NCI-H1694 treated with DMSO at 0.1 percent for 48 hours (cell line): Measurements from ENCODE around the gene FRMD5.
"Not testable (repeated sequence)": the region's sequence is repeated elsewhere in the genome, so short reads cannot be mapped to it uniquely, and the experiment has no call there.

Experiments
- DNase-seq: peaks from one replicate; lab custom pipeline; 2025; lab: John Stamatoyannopoulos, UW

FRMD5 gene

DNA sequence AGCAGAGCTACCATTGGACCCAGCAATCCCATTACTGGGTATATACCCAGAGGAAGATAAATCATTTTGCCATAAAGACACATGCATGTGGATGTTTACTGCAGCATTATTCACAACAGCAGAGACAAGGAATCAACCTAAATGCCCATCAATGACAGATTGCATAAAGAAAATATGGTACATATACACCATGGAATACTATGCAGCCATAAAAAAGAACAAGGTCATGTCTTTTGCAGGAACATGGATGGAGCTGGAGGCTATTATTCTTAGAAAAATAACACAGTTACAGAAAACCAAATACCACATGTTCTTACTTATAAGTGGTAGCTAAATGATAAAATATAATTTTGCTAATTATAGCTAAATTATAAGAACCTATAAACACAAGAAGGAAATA is 162.3 kb downstream of the FRMD5 start:
- not testable (repeated sequence) for DNase-seq

DNA sequence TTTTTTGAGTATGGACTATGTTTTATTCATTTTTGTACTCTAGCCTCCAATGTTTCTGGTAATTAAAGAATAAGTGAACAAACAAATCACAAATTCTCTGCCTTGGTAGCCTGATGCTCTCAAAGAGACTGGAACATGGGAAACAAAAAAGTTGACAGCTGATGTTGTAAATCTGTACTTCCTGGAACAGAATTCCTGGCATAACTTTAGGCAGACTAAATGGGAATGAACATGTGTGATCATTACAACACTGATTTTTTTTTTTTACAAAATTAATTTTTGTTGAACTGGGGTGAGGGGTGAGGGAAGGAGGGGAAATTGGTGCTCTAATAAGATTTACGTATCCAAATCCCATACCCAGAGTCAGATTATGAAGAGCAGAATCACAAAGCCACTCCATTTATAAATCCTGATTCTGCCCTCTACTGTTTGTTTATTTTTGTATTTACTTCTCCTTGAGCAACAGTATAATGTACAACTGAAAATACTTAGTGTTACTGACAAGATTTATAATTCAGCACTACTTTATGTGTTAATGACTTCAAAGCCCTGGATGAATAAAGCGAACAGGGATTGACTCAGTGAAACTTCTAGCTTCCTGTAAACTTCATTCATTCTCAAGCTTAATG is 165.0 kb downstream of the FRMD5 start:
- no peak for DNase-seq

DNA sequence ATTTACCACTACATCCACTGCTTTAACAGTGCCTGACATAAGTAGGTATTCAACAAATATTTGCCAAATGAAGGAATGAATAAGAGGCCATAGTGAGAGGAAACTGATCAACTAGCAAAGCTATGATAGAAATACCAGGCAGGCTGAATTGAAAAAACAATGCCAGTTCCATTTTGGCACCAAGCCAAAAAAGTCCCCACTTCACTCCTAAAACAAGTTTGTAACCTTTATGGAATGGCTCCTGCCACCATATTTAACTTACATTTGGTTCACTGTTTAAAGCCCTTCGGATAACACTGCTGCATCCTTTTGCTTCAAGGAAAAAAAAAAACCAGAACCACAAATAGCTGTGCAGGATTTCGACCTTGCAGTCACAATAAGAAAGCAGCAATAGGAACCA is 166.1 kb downstream of the FRMD5 start:
- no peak for DNase-seq

DNA sequence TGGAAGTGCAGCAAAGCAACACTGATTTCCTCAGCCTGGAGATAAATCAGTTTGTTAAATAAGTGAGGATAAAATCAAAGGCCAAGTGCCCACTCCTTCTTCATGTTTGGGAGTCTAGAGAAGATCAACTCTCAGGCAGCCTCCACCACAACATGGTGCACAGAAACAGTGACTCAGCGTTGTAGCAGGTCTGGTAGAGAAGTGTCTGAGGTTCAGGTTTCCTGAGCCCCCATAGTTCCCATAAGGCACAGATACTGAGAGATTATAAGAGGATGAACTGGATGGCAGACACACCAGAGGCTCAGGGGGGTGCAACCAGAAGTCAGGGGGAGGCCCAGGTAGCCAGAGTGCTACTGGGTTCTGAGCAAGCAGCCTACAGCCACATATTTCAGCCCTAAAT is 166.7 kb downstream of the FRMD5 start:
- DNase-seq, result no peak

DNA sequence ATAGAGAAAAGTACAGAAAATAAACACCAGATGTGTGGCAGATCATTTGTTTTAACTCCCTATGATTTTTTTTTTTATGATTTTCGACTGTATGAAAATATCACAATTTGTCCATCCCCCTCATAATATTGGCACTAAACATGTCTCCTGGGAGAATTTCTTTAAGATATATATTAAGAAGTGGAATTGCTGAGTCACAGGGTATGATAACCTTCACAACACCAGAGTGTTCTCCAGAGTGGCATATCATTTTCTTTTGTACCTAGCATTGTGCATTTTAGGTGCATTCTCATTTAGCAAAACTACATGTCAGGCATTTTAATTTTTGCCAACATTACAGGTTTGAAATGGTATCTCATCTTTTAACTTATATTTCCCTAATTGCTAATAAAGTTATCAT is 170.9 kb downstream of the FRMD5 start:
- DNase-seq, result no peak

DNA sequence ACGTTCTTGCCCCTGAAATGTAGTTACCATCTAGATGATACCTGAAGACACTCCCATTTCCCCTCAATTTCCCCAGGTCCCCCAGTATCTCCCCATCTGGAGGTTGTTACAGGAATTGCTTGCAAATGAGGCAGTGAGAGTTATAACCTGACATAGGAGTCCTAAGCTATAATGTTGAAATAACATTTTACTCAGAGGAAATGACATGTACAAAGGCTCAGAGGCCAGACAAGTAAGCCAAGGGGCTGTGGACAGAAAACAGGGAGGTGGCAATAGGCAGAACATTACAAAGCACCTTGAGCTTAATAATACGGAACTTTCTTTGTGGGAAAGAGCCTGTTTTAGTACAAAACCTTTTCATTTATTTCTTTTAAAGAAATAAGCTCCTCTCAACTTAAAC is 171.9 kb downstream of the FRMD5 start:
- DNase-seq, result no peak

DNA sequence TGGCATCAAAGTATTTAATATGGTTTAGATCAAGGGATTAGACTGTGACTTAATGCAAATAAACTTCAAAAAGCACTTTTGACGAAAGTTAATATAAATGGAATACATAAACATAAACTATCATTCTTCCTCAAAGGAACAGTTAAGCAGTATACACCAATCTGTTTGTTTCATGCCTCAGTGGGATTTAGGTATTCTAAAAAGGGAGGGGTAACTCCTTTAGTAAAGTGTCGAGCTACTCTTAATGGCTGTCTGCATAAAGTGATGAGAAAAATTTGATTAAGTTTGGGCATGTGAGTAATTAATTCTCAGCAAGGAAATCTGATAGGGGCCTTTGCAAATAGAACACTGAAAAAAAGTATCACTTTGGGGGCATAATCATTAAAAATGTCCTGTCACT is 176.9 kb downstream of the FRMD5 start:
- DNase-seq, result no peak

DNA sequence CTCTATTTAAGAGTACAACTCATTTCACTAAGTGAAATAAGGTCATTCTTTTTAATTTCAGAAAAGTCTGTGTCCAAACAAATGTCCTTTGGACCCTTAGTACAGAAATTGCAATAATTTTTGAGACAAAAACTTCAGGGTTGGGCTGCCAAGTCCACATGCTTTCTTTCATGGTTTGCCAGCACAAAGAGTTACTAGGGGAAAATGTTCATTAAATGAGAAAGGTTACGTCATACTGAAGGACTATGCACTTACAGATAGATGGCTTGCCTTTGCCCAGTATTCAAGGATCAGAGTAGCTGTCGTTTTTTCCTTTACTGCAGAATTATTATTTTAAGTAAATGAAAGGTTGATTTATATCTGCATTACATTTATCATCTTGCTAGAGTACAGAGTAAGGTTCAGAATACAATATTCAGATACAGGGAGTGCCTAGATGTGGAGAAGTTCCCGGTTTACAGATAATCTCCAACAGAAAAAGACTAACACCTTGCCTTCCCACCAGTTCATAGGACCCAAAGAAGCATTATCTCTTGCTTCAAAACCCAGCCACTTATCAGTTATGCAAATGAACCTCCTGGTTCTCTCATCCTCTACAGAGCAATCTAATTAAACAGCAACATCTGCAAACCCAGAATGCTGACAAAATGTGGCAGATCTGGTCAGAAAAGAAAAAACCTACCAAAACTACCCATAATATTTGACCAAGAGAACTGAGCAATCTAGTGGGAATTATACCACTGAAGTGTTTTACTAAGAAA is 179.3 kb downstream of the FRMD5 start:
- no peak for DNase-seq

DNA sequence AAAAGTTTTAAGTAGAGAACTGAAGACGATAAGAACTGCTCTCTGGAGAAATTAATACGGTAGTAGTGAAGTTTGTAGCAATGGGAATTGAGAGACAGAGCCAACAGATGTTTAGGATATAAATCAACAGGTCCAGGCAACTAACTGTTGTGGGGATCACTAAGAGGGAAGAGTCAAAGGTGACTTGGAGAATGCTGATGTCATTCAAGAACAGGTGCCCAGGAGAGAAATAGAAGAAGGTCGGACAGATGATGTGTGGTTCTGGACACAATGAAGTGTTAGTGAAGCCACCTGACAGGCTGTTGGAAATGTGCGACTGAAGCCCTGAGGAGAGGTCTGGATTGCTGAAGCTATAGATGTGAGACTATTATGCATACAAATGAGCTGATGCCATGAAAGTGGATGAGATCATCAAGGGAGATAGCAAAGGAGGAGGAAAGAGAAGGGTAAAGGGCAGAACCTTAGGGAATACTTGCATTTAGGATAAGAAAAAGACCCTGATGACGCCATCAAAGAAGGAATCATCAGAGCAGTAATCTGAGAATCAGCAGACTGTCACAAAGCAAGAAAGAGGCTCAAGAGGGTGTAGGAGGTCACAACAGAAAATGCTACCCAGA is 183.7 kb downstream of the FRMD5 start:
- no peak for DNase-seq

DNA sequence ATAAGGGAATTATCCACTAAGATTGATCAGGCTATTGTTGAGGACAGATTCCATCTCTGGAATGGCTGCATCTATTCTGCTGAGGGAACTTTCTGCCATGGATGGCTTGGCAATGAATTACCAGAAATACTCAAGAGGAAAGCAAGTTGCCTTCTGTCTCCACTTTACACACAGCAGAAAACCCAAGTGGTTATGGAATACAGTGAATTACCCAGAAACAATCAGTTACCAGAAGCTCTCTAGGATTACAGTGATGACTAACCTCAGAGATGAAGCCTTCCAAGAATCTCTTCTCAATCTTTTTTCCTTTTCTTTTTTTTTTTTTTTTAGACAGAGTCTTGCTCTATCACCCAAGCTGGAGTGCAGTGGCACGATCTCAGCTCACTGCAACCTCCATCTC is 185.0 kb downstream of the FRMD5 start:
- DNase-seq, result no peak

DNA sequence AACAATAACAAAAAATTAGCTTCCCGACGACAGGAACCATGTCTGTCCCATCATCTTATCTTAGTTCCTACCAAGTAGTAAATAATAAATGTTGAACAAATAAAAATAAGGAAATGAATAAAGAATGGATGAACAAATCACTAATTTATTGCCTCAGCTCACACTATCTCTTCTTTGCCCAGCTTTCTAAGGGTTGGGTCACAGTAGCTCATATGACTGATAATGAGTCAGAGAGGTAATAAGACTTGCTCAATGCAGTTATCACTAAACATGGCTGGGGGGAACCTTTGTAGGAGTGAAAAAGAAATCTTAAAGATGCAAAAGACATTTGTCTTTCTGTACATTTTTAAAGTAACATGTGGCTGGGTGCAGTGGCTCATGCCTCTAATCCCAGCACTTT is 186.0 kb downstream of the FRMD5 start:
- no peak for DNase-seq

DNA sequence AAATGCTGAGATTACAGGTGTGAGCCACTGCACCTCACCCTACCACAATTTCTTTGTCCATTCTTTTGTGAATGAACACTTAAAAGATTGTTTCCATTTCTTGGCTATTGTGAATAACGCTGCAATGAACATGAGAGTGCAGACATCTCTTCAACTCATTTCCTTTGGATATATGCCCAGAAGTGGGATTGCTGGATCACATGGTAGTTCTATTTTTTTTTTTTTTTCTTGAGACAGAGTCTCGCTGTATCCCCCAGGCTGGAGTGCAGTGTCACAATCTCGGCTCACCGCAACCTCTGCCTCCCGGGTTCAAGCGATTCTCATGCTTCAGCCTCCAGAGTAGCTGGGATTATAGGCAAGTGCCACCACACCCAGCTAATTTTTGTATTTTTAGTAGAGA is 194.8 kb downstream of the FRMD5 start:
- DNase-seq, result not testable (repeated sequence)

DNA sequence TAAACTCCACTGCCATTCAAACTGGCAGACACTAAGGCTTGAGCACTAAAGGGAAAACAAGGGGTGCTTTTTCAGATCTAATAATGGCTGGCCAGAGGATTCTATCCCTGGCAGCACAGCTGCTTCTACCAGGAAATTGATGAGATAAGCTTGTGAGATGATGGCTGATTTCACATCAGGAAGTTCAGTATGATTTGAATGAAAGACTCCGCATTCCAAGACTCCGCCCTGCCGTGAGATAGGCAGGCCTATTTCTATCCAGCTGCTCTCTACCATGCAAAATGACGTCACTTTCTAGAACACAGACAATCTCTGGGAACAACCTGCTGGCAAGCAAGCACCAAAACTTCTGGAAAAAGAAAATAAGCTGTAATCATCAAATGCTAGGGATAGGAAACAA is 196.5 kb downstream of the FRMD5 start:
- no peak for DNase-seq

DNA sequence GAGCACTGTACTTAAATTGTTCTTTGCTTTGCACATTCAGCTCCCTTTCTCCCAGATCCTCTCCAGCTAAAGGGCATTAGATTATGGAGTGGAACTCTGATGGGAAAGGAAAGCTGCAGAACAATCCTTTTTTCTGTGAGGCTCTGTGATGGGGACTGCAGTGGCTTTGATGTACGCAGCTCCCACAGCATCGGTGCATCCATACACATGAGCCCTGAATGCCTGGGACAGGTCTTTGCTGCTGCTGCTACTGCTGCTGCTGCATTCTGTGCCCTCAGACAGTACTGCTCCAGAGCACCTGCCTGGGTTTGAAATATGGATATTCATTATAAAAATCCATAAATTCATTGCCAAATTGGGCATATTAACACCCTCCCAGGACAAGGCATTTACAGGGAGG is 203.9 kb downstream of the FRMD5 start:
- no peak for DNase-seq

DNA sequence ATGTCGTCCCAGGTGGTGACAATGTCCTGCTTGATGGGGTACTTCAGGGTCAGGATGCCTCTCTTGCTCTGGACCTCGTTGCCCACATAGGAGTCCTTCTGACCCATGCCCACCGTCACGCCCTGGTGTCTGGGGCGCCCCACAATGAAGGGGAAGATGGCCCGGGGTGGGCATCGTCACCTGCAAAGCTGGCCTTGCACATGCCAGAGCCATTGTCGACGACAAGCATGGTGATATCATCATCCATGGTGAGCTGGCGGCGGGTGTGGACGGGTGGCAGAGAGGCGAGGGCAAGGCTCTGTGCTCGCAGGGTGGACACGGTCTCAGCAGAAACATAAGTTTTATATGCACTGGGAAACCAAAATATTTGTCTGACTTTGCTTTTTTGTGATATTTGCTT is 205.1 kb downstream of the FRMD5 start:
- no peak for DNase-seq

DNA sequence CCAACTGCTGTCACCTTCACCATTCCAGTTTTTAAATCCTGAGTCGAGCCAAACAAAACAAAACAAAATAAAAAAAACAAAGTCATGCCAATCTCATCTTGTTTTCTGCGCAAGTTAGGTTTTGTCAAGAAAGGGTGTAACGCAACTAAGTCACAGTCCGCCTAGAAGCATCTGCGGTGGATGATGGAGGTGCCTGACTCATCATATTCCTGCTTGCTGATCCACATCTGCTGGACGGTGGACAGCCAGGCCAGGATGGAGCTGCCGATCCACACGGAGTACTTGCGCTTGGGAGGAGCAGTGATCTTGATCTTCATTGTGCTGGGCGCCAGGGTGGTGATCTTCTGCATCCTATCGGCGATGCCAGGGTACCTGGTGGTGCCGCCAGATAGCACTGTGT is 206.2 kb downstream of the FRMD5 start:
- DNase-seq, result no peak

DNA sequence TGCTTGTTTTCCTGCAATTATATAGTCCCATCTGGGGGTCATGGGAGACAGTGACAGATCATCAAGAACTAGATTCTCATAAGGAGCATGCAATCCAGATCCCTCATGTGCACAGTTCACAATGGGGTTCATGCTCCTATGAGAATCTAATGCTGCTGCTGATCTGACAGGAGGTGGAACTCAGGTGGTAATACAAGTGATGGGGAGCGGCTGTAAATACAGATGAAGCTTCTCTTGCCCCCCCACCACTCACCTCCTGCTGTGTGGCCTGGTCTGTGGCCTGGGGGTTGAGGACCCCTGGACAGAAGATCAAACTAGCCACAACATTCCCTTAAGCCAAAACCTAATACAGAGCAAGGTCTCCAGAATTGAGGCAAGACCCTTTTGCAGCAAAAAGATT is 207.1 kb downstream of the FRMD5 start:
- DNase-seq, result no peak

DNA sequence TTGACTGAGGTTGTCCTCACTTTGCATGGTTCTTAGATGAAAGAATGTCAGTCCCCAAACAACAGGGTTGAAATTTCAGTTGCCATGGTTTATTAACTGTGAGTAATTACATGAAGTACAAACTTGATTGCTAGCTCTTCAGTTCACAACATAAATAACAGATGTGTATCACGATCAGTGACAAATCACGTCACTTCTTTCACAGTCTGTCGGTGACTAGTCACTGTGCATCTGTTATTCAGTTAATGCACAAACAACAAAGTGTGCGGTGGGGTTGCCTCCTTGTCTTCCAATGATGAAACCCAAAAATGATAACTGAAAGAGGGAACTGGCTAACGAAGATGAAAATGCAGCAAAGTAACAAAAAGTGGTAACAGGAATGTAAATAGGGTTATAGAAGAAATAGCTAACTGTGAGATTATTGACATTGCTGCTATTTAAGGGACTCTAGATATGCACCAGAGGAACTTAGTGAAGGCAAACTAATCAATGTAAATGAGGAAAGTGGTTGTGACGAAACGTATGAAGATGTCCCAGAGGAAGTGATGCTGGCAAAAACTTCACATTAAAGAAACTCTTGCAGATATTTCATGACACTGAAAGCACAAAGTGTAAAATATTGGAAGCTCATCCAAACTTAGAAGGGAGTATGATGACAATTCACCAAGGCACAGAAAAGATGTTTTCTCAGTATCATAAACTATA is 208.9 kb downstream of the FRMD5 start:
- DNase-seq, result peak; percentile 7

DNA sequence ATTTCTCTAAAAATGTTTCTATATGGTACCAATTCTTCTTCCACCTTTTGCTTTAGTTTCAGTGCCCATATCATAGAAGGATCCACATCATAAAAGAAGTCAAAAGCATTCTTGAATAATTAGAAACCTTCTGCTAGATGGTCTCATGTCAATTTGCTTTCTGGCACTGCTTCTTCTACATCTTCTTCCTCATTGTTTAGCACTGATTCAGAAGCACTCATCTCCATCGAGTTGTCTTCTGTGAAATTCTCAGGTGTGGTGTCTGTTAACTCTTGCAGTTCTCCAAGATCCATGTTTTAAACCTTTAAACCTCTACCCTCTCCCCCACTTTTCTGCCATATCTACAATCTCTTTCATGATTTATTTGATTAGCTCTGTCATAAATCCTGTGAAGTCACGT is 213.5 kb downstream of the FRMD5 start:
- DNase-seq, result no peak

DNA sequence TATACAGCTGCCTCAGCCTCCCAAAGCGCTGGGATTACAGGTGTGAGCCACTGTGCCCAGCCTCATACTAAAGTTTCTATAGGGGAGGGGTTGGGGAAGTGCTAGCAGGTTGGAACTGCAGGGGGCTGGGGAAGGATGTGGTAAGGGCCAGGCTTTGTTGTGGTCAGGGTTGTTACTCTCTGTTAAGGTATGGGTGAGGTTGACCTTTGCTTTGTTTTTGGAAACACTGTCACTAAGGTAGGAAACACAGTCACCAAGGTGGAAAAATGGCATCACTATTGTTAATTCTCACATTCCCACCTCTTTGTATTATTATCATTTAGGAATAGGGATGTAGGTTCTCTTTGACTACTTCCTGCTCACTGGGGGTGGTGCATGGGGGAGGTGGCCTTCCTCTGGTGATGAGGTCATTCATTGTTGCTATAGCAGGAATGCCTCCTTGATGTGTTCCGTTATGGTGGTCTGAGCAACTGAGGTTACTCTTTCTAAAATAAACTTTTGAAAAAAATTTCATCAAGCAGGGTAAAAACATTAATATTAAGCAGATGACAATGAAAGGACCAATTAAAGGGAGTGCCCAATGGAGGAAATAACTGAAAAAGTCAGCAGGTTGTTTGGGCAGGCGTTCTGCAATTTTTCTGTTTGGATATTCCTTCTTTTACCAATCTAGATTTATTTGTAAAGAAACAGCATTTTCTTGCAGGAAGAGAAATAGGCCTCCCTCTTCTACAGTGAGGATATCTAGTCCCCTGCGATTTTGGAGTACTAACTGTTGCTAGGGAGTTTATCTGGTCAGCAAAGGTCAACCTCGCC is 217.8 kb downstream of the FRMD5 start:
- DNase-seq, result no peak

DNA sequence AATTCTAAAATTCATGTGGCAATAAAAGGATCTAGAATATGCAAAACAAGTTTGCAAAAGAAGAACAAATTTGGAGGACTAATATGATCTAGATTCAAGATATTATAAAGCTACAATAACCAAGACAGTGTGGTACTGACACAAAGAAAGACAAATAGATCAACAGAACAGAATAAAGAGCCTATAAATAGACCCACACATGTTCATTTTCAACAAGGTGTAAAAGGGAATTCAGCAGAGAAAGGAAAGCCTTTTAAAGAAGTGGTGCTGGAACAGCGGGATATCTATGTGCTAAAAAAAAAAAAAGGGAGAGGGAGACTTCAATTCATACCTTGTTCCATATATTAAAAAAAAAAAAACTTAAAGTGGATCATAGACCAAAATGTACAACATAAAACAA is 219.3 kb downstream of the FRMD5 start:
- no peak for DNase-seq

DNA sequence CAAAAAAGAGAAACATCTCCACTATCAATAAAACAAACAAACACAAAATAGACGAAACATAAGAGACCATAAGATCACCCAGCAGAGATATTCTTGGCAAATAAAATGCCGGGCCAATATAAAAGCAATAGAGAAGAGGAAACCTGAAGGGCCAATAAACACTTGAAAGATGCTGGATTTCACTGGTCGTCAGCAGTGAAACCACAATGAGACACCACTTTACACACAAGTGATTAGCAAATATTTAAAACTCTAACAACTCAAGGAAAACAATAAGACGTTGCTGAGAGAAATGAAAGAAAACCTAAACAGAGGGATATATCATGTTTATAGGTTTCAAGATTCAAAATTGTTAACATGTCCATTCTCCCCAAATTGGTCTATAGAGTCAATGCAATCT is 219.7 kb downstream of the FRMD5 start:
- no peak for DNase-seq
